GM23248 (cell line): ENCODE results near the gene RNASEL. TPM values are rescaled to one million over a fixed set of nuclear protein-coding genes. Genes with fewer than 3 reads are reported as not detected.

ENCODE experiments used
- DNase-seq: peaks from one replicate; pipeline ENCODE4 v3.0.0-alpha.2; 2015
- H2AFZ ChIP-seq: fragments of 200-600 bp; sonication (generic); 2 replicates; pipeline ENCODE4 v1.6.1; 2016; ENCODE audit warnings: antibody characterized with exemption
- H3F3A ChIP-seq: fragments of 200-600 bp; sonication (generic); 2 replicates; pipeline ENCODE4 v1.6.1; 2016; ENCODE audit warnings: mild to moderate bottlenecking, antibody characterized with exemption, mixed run types; ENCODE audit not compliant: insufficient read depth
- H3K27ac ChIP-seq: fragments of 200-600 bp; sonication (generic); 2 replicates; pipeline ENCODE4 v1.5.1; 2016; ENCODE audit warnings: mild to moderate bottlenecking
- H3K27me3 ChIP-seq: fragments of 200-600 bp; sonication (generic); replicated peaks from 2 replicates; pipeline ENCODE4 v1.6.1; 2016; ENCODE audit warnings: mild to moderate bottlenecking; ENCODE audit not compliant: insufficient read depth
- H3K36me3 ChIP-seq: fragments of 200-600 bp; sonication (generic); 2 replicates; pipeline ENCODE4 v1.6.1; 2016; ENCODE audit warnings: low read depth, mild to moderate bottlenecking
- H3K4me1 ChIP-seq: fragments of 200-600 bp; sonication (generic); 2 replicates; pipeline ENCODE4 v1.6.1; 2016; ENCODE audit warnings: mild to moderate bottlenecking; ENCODE audit not compliant: insufficient read depth
- H3K4me2 ChIP-seq: fragments of 200-600 bp; sonication (generic); one replicate; pipeline ENCODE4 v1.6.1; 2016; ENCODE audit warnings: mild to moderate bottlenecking; ENCODE audit not compliant: unreplicated experiment
- H3K4me3 ChIP-seq: fragments of 200-600 bp; sonication (generic); 2 replicates; pipeline ENCODE4 v1.5.1; 2016; ENCODE audit warnings: mild to moderate bottlenecking
- H3K79me2 ChIP-seq: fragments of 200-600 bp; sonication (generic); 2 replicates; pipeline ENCODE4 v1.6.1; 2016; ENCODE audit warnings: mild to moderate bottlenecking; ENCODE audit not compliant: insufficient read depth
- H3K9ac ChIP-seq: fragments of 200-600 bp; sonication (generic); 2 replicates; pipeline ENCODE4 v1.6.1; 2016; ENCODE audit warnings: mild to moderate bottlenecking
- H3K9me2 ChIP-seq: fragments of 200-600 bp; sonication (generic); 2 replicates; pipeline ENCODE4 v1.6.1; 2016; ENCODE audit warnings: mixed run types, mild to moderate bottlenecking, moderate library complexity; ENCODE audit not compliant: insufficient read depth
- H3K9me3 ChIP-seq: fragments of 200-600 bp; sonication (generic); one replicate; pipeline ENCODE4 v1.6.1; 2017; ENCODE audit warnings: low read depth
- H4K20me1 ChIP-seq: fragments of 200-600 bp; sonication (generic); 2 replicates; pipeline ENCODE4 v1.6.0; 2016; ENCODE audit not compliant: insufficient read depth
- EZH2 ChIP-seq: fragments of 200-600 bp; sonication (generic); IDR thresholded peaks from 2 replicates; pipeline ENCODE4 v1.6.1; 2018; ENCODE audit warnings: antibody characterized with exemption, mild to moderate bottlenecking; ENCODE audit not compliant: insufficient read depth, poor library complexity, severe bottlenecking
- EZH2phosphoT487 ChIP-seq: fragments of 200-600 bp; sonication (generic); IDR thresholded peaks from 2 replicates; pipeline ENCODE4 v1.6.1; 2018; ENCODE audit warnings: antibody characterized with exemption, moderate library complexity, mild to moderate bottlenecking, low read depth; ENCODE audit not compliant: insufficient read depth
- WGBS, 2 experiments: methylation state at CpG; one replicate each; pipeline ENCODE4 v1.1.6; 2015 to 2017; ENCODE audit warnings: low lambda C conversion rate in 2 of 2, low coverage in 1 of 2; ENCODE audit errors: missing lambda C conversion rate in 2 of 2; 5-methylcytosine and 5-hydroxymethylcytosine counted together
- in situ Hi-C: fragments of 300-500 bp; cut with MboI; formaldehyde crosslinking; loops from 2 replicates; pipeline ENCODE4 v1.15.0; 2020
- polyA plus RNA-seq: library from polyadenylated mRNA; unstranded; fragments of >200 nt; fragmentation: Nextera tagmentation; extraction: Ambion mirVana; gene quantifications from 2 replicates; pipeline ENCODE4 v1.2.1, GENCODE V29; 2016
- total RNA-seq: library from RNA; depleted of rRNA; stranded (reverse); fragments of >200 nt; shearing (Covaris generic); gene quantifications from 2 replicates; pipeline ENCODE4 v1.2.3, GENCODE V29; 2014; rRNA removed

Gene RNASEL
- total RNA-seq (7.1 and 10.1 TPM in 2 replicates), polyA plus RNA-seq (7.9 and 9.7 TPM in 2 replicates)

- no peaks in the 10 kb centered on the region for H4K20me1 ChIP-seq
- TF ChIP-seq EZH2 (no peak), EZH2phosphoT487 (no peak)
- H3K4me3 ChIP-seq, result peak within 1 kb of the TSS; percentile 85
- no peaks in the 10 kb centered on the region for H3K27me3 ChIP-seq
- H3K36me3 ChIP-seq, result no peaks in the 10 kb centered on the region
- in situ Hi-C loops, result no loop called here
- H3K9ac ChIP-seq, result peak within 1 kb of the TSS; percentile 87
- DNase-seq, result peak; percentile 89
- H3K4me2 ChIP-seq, result peak within 1 kb of the TSS; percentile 87
- H3F3A ChIP-seq, result peaks cover 6% of the 10 kb centered on the region
- H3K27ac ChIP-seq, result peak within 1 kb of the TSS; percentile 86
- no peaks in the 10 kb centered on the region for H3K9me3 ChIP-seq
- WGBS, 2 experiments, result 1 to 2% methylated on average over 20 of the region's 20 CpGs
- H2AFZ ChIP-seq, result peak within 1 kb of the TSS; percentile 98
- H3K9me2 ChIP-seq, result no peaks in the 10 kb centered on the region
- H3K4me1 ChIP-seq, result peaks cover 5% of the 10 kb centered on the region; the same call in 1 of the 2 replicates
- no peaks in the 10 kb centered on the region for H3K79me2 ChIP-seq
Observed at GRCh38 chr1:182588500-182589396, at the start of gene RNASEL. RNASEL (minus strand) TSS chr1:182589256; CDS start chr1:182586806, 2,450 bp downstream.

- Histone ChIP-seq H3K27ac (no peak overlapping the region), H3K79me2 (no peaks in the 10 kb centered on the region), H3K36me3 (no peaks in the 10 kb centered on the region), H3K9me3 (no peaks in the 10 kb centered on the region), H3K4me2 (no peak overlapping the region), H2AFZ (no peak overlapping the region), H3K9ac (no peak overlapping the region), H3K4me3 (no peak overlapping the region), H4K20me1 (no peaks in the 10 kb centered on the region), H3K27me3 (no peaks in the 10 kb centered on the region; the same call in none of the 2 replicates), H3K4me1 (no peaks in the 10 kb centered on the region), H3K9me2 (no peaks in the 10 kb centered on the region), H3F3A (no peaks in the 10 kb centered on the region)
- DNase-seq, result no peak
- in situ Hi-C loops, result no loop called here
- 43 to 49% methylated on average over 5 of the region's 5 CpGs for WGBS, 2 experiments
- no peak for TF ChIP-seq EZH2
- TF ChIP-seq EZH2phosphoT487, result no peak
Observed at GRCh38 chr1:182637769-182638168, 48.7 kb upstream of the RNASEL start.

GRCh38 chr1:182635871-182636270 lies 46.8 kb upstream of the RNASEL start:
- H3K4me3 ChIP-seq, result no peak overlapping the region

GRCh38 chr1:182634306-182635072 lies 45.4 kb upstream of the RNASEL start:
- Histone ChIP-seq H3K79me2 (no peaks in the 10 kb centered on the region), H3K9me3 (no peaks in the 10 kb centered on the region), H3K9ac (no peak overlapping the region), H4K20me1 (no peaks in the 10 kb centered on the region), H2AFZ (no peak overlapping the region), H3K36me3 (no peaks in the 10 kb centered on the region), H3K4me3 (no peak overlapping the region), H3K27me3 (no peaks in the 10 kb centered on the region; the same call in 1 of the 2 replicates), H3K4me2 (no peak overlapping the region), H3K27ac (no peak overlapping the region), H3K9me2 (no peaks in the 10 kb centered on the region), H3K4me1 (no peaks in the 10 kb centered on the region), H3F3A (no peaks in the 10 kb centered on the region)
- 75 to 81% methylated on average over 9 of the region's 9 CpGs for WGBS, 2 experiments
- DNase-seq, result no peak
- TF ChIP-seq EZH2phosphoT487, result no peak
- TF ChIP-seq EZH2, result no peak
- in situ Hi-C loops, result no loop called here

More at GRCh38 chr1:182635871-182636270, 46.8 kb upstream of the RNASEL start:
- Histone ChIP-seq H3K4me1 (no peaks in the 10 kb centered on the region), H3K27ac (no peak overlapping the region), H3K4me2 (no peak overlapping the region), H3F3A (no peaks in the 10 kb centered on the region), H3K9ac (no peak overlapping the region), H3K9me2 (no peaks in the 10 kb centered on the region), H3K9me3 (no peaks in the 10 kb centered on the region), H2AFZ (no peak overlapping the region), H3K79me2 (no peaks in the 10 kb centered on the region), H3K27me3 (no peaks in the 10 kb centered on the region; the same call in 1 of the 2 replicates), H3K36me3 (no peaks in the 10 kb centered on the region), H4K20me1 (no peaks in the 10 kb centered on the region)
- in situ Hi-C loops, result no loop called here
- TF ChIP-seq EZH2phosphoT487 (no peak), EZH2 (no peak)
- no peak for DNase-seq
- WGBS, 2 experiments, result 78 to 92% methylated on average over 2 of the region's 2 CpGs
